Stomach (tissue), 19 donors: Measurements from ENCODE around the gene C1QTNF12. TPM values are rescaled to one million over a fixed set of nuclear protein-coding genes. Genes with fewer than 3 reads are reported as not detected.
A peak's percentile ranks its signal among the peaks of the same experiment; 100 is the strongest.

Experiments used
- DNase-seq, 2 donors: peaks; one replicate each; pipeline versions ENCODE4 v3.0.0 to v3.0.0-alpha.2; 2013 to 2019
- H3K27ac ChIP-seq, 5 donors: fragments of 200-600 bp in 4 of 5; sonication (generic) in 4 of 5; one replicate each; pipeline ENCODE4 v1.5.1; 2013 to 2019; ENCODE audit warnings: mild to moderate bottlenecking in 1 of 5, moderate library complexity in 1 of 5
- H3K27me3 ChIP-seq, 3 donors: fragments of 200-600 bp; sonication (generic); one replicate each; pipeline ENCODE4 v1.5.1; 2017 to 2019; ENCODE audit warnings: mixed run types in 1 of 3
- H3K36me3 ChIP-seq, 4 donors: fragments of 200-600 bp; sonication (generic); 1 replicate in 3 of 4; 2 replicates in 1 of 4; pipeline ENCODE4 v1.5.1; 2016 to 2019
- H3K4me1 ChIP-seq, 4 donors: fragments of 200-600 bp; sonication (generic); one replicate each; pipeline ENCODE4 v1.5.1; 2016 to 2019
- H3K4me3 ChIP-seq, 4 donors: fragments of 200-600 bp; sonication (generic) in 3 of 4; one replicate each; pipeline ENCODE4 v1.5.1; 2016 to 2019; ENCODE audit warnings: mild to moderate bottlenecking in 1 of 4
- H3K9me3 ChIP-seq, 4 donors: fragments of 200-600 bp; sonication (generic); one replicate each; pipeline ENCODE4 v1.5.1; 2016 to 2019
- EP300 ChIP-seq: sonication (generic); formaldehyde crosslinking; IDR thresholded peaks from one replicate; pipeline ENCODE4 v1.6.1; 2017; ENCODE audit warnings: antibody characterized with exemption
- POLR2A ChIP-seq, 4 donors: fragments of 450-650 bp; IDR thresholded peaks; one replicate each; pipeline ENCODE4 v1.6.1; 2016; ENCODE audit warnings: antibody characterized with exemption in 4 of 4, control low read depth in 2 of 4, mild to moderate bottlenecking in 1 of 4, moderate library complexity in 1 of 4
- POLR2AphosphoS5 ChIP-seq, 3 donors: sonication (generic); formaldehyde crosslinking; IDR thresholded peaks; one replicate each; pipeline ENCODE4 v1.6.1; 2016; ENCODE audit warnings: antibody characterized with exemption in 3 of 3
- WGBS, 5 donors: extraction: QIAGEN DNeasy Blood & Tissue Kit in 3 of 5; methylation state at CpG; one replicate each; pipeline versions ENCODE4 v1.1.5 to v1.1.7; 2013 to 2018; 5-methylcytosine and 5-hydroxymethylcytosine counted together
- intact Hi-C: fragments of 100-400 bp; cut with DNase I; formaldehyde crosslinking; loops from one replicate; pipeline ENCODE4 v1.15.1; 2023; ENCODE audit warnings: low total_unique reads
- long read RNA-seq, 10 donors: transcript quantifications; one replicate each; lab custom pipeline, GENCODE V29; 2026
- polyA plus RNA-seq, 3 donors: library from polyadenylated mRNA; stranded (reverse); fragments of 200-250 nt; gene quantifications; one replicate each; pipeline ENCODE4 v1.2.3, GENCODE V29; 2013
- total RNA-seq, 5 donors: library from RNA; depleted of rRNA; stranded (reverse); fragments of >200 nt; gene quantifications; one replicate each; pipeline versions ENCODE4 v1.1.0 to v1.2.3, GENCODE V29; 2014 to 2016
- TF ChIP-seq, protein P1 (sequence below), 7 experiments: fragments of 450-650 bp in 4 of 7; fragments of 200-600 bp in 3 of 7; sonication (generic) in 3 of 7; IDR thresholded peaks; one replicate each; pipeline ENCODE4 v1.5.1; 2016 to 2019; ENCODE audit warnings: antibody characterized with exemption in 7 of 7, control low read depth in 2 of 7, mild to moderate bottlenecking in 1 of 7
- donor health status: healthy with polysubstance abuse.
- donor health status: Bipolar disorder and iron deficiency.
- donor health status: healthy.

The C1QTNF12 gene, protein sequence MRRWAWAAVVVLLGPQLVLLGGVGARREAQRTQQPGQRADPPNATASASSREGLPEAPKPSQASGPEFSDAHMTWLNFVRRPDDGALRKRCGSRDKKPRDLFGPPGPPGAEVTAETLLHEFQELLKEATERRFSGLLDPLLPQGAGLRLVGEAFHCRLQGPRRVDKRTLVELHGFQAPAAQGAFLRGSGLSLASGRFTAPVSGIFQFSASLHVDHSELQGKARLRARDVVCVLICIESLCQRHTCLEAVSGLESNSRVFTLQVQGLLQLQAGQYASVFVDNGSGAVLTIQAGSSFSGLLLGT
- total RNA-seq (10 to 100 TPM in 2 of 5 donors, 1 to 10 TPM in 2, not detected in 1; 1.5 to 21.3 (median 6.4) TPM), polyA plus RNA-seq (1 to 10 TPM in 2 of 3 donors, not detected in 1; 1.6 to 3.2 TPM)
- long read RNA-seq, donor 1 = 0 reads
- long read RNA-seq, donor 2 = 0 reads
- long read RNA-seq, donor 3 = 0 reads
- long read RNA-seq, donor 4 = 0 reads
- long read RNA-seq, donor 5 = 0 reads
- long read RNA-seq, donor 6 = 0 reads
- long read RNA-seq, donor 7 = 0 reads
- long read RNA-seq, donor 8 = 0 reads
- long read RNA-seq, donor 9 = 0 reads
- long read RNA-seq, donor 10 = 0 reads

DNA sequence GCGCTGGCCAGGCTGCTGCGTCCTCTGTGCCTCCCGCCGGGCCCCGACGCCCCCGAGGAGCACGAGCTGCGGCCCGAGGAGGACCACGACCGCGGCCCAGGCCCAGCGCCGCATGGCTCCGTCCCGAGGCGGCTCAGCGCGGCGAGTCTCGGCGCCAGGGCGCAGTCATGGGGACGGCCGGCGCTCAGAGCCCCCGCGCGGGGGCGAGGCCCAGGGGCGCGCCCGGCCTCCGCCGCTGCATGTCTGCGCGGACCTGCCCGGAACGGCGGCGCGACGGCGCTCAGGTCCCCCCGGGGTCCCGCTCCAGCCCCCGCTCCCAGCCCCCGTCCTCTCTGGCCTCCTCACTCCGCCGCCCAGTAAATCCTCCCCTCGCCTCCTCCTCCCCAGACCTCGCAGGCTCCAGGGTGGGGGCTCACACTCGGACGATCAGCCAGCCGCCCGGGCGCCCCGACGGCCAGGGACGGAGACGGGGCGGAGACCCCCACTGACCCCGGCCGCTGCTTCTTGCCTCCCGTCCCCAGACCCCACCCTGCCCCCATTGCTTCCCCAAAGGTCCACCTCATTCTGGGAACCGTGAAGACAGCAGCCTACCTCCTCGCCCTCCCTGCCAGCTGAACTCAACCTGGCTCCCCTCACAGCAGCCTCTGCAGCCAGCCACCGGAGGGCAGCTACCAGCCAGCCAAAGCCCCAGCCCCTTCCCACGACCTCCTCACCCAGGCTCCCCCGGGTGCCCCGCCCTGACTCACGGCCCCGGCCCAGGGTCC lies at the start of gene C1QTNF12:
Gene C1QTNF12, minus strand, starts transcription at position 146 of the 764 bp plus-strand sequence. Its CDS starts 32 bp downstream, at position 114.
- Histone ChIP-seq H3K4me3 (peak within 1 kb of the TSS in 1 of 4 donors; percentile 24), H3K27ac (no peak within 1 kb of the TSS), H3K9me3 (no peaks in the 10 kb centered on the region), H3K27me3 (peaks cover 7 to 50% (median 27%) of the 10 kb centered on the region in 3 donors), H3K36me3 (peaks cover 0 to 9% (median 4%) of the 10 kb centered on the region in 4 donors), H3K4me1 (peaks cover 10 to 37% (median 22%) of the 10 kb centered on the region in 4 donors)
- TF ChIP-seq, protein P1, sequence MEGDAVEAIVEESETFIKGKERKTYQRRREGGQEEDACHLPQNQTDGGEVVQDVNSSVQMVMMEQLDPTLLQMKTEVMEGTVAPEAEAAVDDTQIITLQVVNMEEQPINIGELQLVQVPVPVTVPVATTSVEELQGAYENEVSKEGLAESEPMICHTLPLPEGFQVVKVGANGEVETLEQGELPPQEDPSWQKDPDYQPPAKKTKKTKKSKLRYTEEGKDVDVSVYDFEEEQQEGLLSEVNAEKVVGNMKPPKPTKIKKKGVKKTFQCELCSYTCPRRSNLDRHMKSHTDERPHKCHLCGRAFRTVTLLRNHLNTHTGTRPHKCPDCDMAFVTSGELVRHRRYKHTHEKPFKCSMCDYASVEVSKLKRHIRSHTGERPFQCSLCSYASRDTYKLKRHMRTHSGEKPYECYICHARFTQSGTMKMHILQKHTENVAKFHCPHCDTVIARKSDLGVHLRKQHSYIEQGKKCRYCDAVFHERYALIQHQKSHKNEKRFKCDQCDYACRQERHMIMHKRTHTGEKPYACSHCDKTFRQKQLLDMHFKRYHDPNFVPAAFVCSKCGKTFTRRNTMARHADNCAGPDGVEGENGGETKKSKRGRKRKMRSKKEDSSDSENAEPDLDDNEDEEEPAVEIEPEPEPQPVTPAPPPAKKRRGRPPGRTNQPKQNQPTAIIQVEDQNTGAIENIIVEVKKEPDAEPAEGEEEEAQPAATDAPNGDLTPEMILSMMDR (IDR thresholded peaks at IDR 0.05) = no peak
- no peak for TF ChIP-seq POLR2AphosphoS5 (IDR thresholded peaks at IDR 0.05)
- TF ChIP-seq EP300 = no peak
- TF ChIP-seq POLR2A (IDR thresholded peaks at IDR 0.05) = no peak
- intact Hi-C loops = no loop called here
- peak in 1 of 2 donors; percentile 49 for DNase-seq
- WGBS, 5 donors = 0 to 7% (median 5%) methylated on average over 12 to 74 of the region's 74 CpGs

- intact Hi-C loops = loop anchor here (10.0 kb wide), 1 partner anchor 171 kb away; no protein-coding TSS in a partner anchor
- no peaks in the 10 kb centered on the region for H3K27me3 ChIP-seq
- no peak for DNase-seq
- H3K4me3 ChIP-seq = no peak overlapping the region
- TF ChIP-seq EP300 = no peak
- TF ChIP-seq POLR2AphosphoS5 (IDR thresholded peaks at IDR 0.05) = no peak
- no peak for TF ChIP-seq POLR2A (IDR thresholded peaks at IDR 0.05)
- TF ChIP-seq, protein P1 (IDR thresholded peaks at IDR 0.05) = no peak
- peaks cover 12 to 73% (median 59%) of the 10 kb centered on the region in 4 donors for H3K36me3 ChIP-seq
- no peaks in the 10 kb centered on the region for H3K9me3 ChIP-seq
- H3K27ac ChIP-seq = no peak overlapping the region
- peaks cover 12 to 20% (median 17%) of the 10 kb centered on the region in 4 donors for H3K4me1 ChIP-seq
- WGBS, 5 donors = 92 to 96% (median 95%) methylated on average over 18 to 35 of the region's 35 CpGs
These were observed 48.8 kb upstream of the C1QTNF12 start for GRCh38 chr1:1295154-1295923.

DNA sequence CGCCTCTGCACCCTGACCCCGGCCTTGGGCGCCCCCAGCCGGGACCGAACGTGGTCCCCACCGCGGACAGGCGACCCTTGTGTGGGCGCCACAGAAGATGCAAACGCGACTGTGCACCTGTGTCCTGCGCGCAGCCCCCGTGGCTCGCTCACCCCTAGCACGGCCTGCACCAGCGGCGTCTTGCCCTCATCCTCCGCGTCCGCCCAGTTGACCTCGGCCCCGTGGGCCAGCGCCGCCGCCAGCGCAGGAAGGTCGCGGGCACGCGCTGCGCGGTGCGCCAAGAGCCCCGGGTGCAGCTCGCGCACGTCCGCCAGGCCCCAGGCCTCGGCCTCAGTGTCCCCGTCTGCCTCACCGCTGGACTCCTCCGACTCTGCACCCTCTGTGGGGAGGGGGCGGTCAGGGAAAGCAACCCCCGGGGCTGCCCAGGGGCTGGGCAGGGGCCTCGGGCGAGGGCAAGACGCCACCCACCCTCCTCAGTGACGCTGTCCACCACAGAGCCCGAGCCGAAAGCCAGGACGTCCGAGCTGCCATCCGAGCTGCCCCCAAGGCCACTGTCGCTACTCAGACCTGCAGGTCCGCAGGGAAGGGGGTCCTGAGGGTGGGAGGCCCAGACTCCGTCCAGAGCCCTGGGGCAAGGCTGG lies 47.8 kb upstream of the C1QTNF12 start:
- WGBS, 5 donors = 87 to 90% (median 90%) methylated on average over 38 to 58 of the region's 58 CpGs
- Histone ChIP-seq H3K4me1 (peaks cover 12 to 23% (median 19%) of the 10 kb centered on the region in 4 donors), H3K4me3 (no peak overlapping the region), H3K27me3 (no peaks in the 10 kb centered on the region), H3K9me3 (no peaks in the 10 kb centered on the region), H3K36me3 (peaks cover 12 to 63% (median 52%) of the 10 kb centered on the region in 4 donors), H3K27ac (no peak overlapping the region)
- DNase-seq = no peak
- intact Hi-C loops = loop anchor here (10.0 kb wide), 1 partner anchor 170 kb away; no protein-coding TSS in a partner anchor
- no peak for TF ChIP-seq EP300
- TF ChIP-seq, protein P1 (IDR thresholded peaks at IDR 0.05) = no peak
- TF ChIP-seq POLR2A (IDR thresholded peaks at IDR 0.05) = no peak
- TF ChIP-seq POLR2AphosphoS5 (IDR thresholded peaks at IDR 0.05) = no peak
